Cardiac muscle cell (in vitro differentiated cells and primary cell): ENCODE measurements around the gene SPOP. TPM values are rescaled to one million over a fixed set of nuclear protein-coding genes. Genes with fewer than 3 reads are reported as not detected.

Experiments used
- DNase-seq, 2 donors: peaks; one replicate each; pipeline versions ENCODE4 v3.0.0 to v3.0.0-alpha.2; 2010 to 2017; ENCODE audit warnings: low read depth in 1 of 2, low spot score in 1 of 2
- H3K27ac ChIP-seq: fragments of 200-600 bp; sonication (generic); 2 replicates; pipeline ENCODE4 v1.5.1; 2016
- H3K27me3 ChIP-seq: fragments of 200-600 bp; sonication (generic); 2 replicates; pipeline ENCODE4 v1.6.0; 2016; ENCODE audit warnings: control low read depth
- H3K36me3 ChIP-seq: fragments of 200-600 bp; sonication (generic); 2 replicates; pipeline ENCODE4 v1.5.1; 2016; ENCODE audit warnings: control low read depth
- H3K4me1 ChIP-seq: fragments of 200-600 bp; sonication (generic); 2 replicates; pipeline ENCODE4 v1.8.1; 2017; ENCODE audit warnings: low read depth, mild to moderate bottlenecking, mixed run types
- H3K4me3 ChIP-seq: fragments of 200-600 bp; sonication (generic); 2 replicates; pipeline ENCODE4 v1.5.1; 2016; ENCODE audit warnings: mild to moderate bottlenecking
- H3K9me3 ChIP-seq: fragments of 200-600 bp; sonication (generic); 2 replicates; pipeline ENCODE4 v1.5.1; 2017; ENCODE audit warnings: low read depth, mild to moderate bottlenecking, control low read depth
- CTCF ChIP-seq: IDR thresholded peaks from 2 replicates; pipeline ENCODE4 v1.5.1; 2012; ENCODE audit warnings: low read depth, mild to moderate bottlenecking, low read length
- polyA plus RNA-seq: library from polyadenylated mRNA; unstranded; fragments of >200 nt; fragmentation: Nextera tagmentation; extraction: Ambion mirVana; gene quantifications from 2 replicates; pipeline ENCODE4 v1.2.1, GENCODE V29; 2016
- total RNA-seq: library from RNA; depleted of rRNA; stranded (reverse); fragments of >200 nt; gene quantifications from 2 replicates; pipeline ENCODE4 v1.2.3, GENCODE V29; 2016

The SPOP gene
- total and polyA plus RNA-seq, 2 experiments from 2014 or later: 54.4 to 111 TPM

GRCh38 chr17:49634485-49634860, 43.4 kb downstream of the SPOP start:
- no peak for TF ChIP-seq CTCF
- Histone ChIP-seq H3K27me3 (no peaks in the 10 kb centered on the region), H3K4me1 (peaks cover 34% of the 10 kb centered on the region), H3K36me3 (no peaks in the 10 kb centered on the region), H3K9me3 (no peaks in the 10 kb centered on the region), H3K4me3 (no peak overlapping the region), H3K27ac (peak overlapping the region; percentile 85)
- DNase-seq: no peak

- Histone ChIP-seq H3K27ac (peak overlapping the region; percentile 85), H3K9me3 (no peaks in the 10 kb centered on the region), H3K36me3 (no peaks in the 10 kb centered on the region), H3K4me1 (peaks cover 39% of the 10 kb centered on the region), H3K27me3 (no peaks in the 10 kb centered on the region), H3K4me3 (no peak overlapping the region)
- DNase-seq: no peak
- TF ChIP-seq CTCF: no peak
Measured at GRCh38 chr17:49633762-49634484, 44.0 kb downstream of the SPOP start.

- no peak for TF ChIP-seq CTCF
- no peaks in the 10 kb centered on the region for H3K36me3 ChIP-seq
- H3K4me3 ChIP-seq: no peak overlapping the region
Measured at GRCh38 chr17:49633250-49633649, 44.6 kb downstream of the SPOP start.

GRCh38 chr17:49632201-49632600, 45.7 kb downstream of the SPOP start:
- H3K4me1 ChIP-seq: peaks cover 50% of the 10 kb centered on the region
- H3K27ac ChIP-seq: peak overlapping the region; percentile 85
- no peaks in the 10 kb centered on the region for H3K36me3 ChIP-seq
- no peak overlapping the region for H3K4me3 ChIP-seq
- no peaks in the 10 kb centered on the region for H3K27me3 ChIP-seq
- DNase-seq: no peak
- no peak for TF ChIP-seq CTCF
- H3K9me3 ChIP-seq: no peaks in the 10 kb centered on the region

More at GRCh38 chr17:49633250-49633649, 44.6 kb downstream of the SPOP start:
- DNase-seq: peak in 1 of 2 donors; percentile 44
- Histone ChIP-seq H3K27me3 (no peaks in the 10 kb centered on the region), H3K27ac (peak overlapping the region; percentile 85), H3K4me1 (peaks cover 43% of the 10 kb centered on the region), H3K9me3 (no peaks in the 10 kb centered on the region)

GRCh38 chr17:49631496-49631895, 46.4 kb downstream of the SPOP start:
- no peak for DNase-seq
- Histone ChIP-seq H3K27ac (no peak overlapping the region), H3K4me1 (peaks cover 50% of the 10 kb centered on the region), H3K4me3 (no peak overlapping the region), H3K27me3 (no peaks in the 10 kb centered on the region), H3K9me3 (no peaks in the 10 kb centered on the region), H3K36me3 (no peaks in the 10 kb centered on the region)
- TF ChIP-seq CTCF: no peak
